ENCODE results near the gene ESYT1. TPM values are rescaled to one million over a fixed set of nuclear protein-coding genes. Genes with fewer than 3 reads are reported as not detected.

ESYT1 gene
- polyA plus RNA-seq, 1 donor (not counting 4 experiments of a cell fraction or from before 2014, with no cell fraction given) = 141 TPM

DNA sequence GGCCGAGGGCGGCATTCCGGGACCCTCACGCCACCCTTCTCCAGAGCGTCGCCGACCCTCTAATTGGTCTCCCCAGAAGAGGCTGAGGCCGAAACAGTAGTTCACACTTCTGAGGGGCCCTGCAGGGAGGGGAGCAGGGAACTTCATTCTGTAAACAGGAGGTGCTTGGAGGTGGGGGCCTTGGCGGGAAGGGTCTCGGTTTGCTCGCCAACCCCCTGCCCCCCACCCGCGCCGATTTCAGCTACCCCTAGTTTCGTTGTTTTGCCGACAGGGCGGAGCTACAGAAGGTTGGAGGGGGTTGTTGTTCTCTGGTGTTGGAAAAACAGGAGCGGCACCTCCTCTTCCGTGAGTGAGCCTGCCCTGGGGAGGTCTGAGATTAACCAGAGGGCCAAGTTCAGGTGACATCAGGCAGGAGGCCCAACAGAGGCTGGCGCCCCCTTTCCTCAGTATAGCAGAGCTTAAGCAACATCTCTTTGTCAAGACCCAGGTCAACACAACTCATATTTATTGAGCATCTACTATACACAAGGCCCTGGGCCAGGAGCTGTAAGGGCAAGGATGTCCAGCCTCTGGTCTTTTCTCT is 47.4 kb upstream of the ESYT1 start:
- Histone ChIP-seq H3K79me2 (ENCODE audit: control insufficient read depth, insufficient read depth, low read length) (no peaks in the 10 kb centered on the region), H3K4me3 (ENCODE audit: control insufficient read depth in 2 of 3, extremely low read depth in 1 of 3, insufficient read depth in 2 of 3, low read depth in 1 of 3, low read length in 3 of 3) (peak overlapping the region; percentile 72 to 79 (median 79)), H3K27me3 (ENCODE audit: control insufficient read depth, extremely low read depth, insufficient read depth, low read length) (no peaks in the 10 kb centered on the region), H3K4me1 (ENCODE audit: control insufficient read depth, extremely low read depth, insufficient read depth, low read length) (peaks cover 10% of the 10 kb centered on the region), H3K9me1 (ENCODE audit: control insufficient read depth, extremely low read depth, insufficient read depth, low read length) (no peaks in the 10 kb centered on the region), H3K27ac (ENCODE audit: control insufficient read depth, insufficient read depth, low read length) (peak overlapping the region; percentile 84), H2AFZ (ENCODE audit: control insufficient read depth, low read length) (peak overlapping the region; percentile 97), H3K36me3 (ENCODE audit: control insufficient read depth in 2 of 2, extremely low read depth in 1 of 2, insufficient read depth in 2 of 2, low read length in 2 of 2) (peaks cover 0 to 8% of the 10 kb centered on the region in 2 experiments), H3K4me2 (ENCODE audit: control insufficient read depth, extremely low read depth, insufficient read depth, low read depth, low read length) (peak overlapping the region; percentile 93), H4K20me1 (ENCODE audit: control insufficient read depth, extremely low read depth, insufficient read depth, low read length) (no peaks in the 10 kb centered on the region), H3K9me3 (ENCODE audit: control insufficient read depth, low read depth, low read length) (no peaks in the 10 kb centered on the region), H3K9ac (ENCODE audit: control insufficient read depth, extremely low read depth, insufficient read depth, low read length) (peak overlapping the region; percentile 83)
- no peak for FAIRE-seq
- dilution Hi-C loops (cut with MboI; ENCODE audit: extremely low pct_ligation_motif_present, low sequenced_read_pairs) = no loop called here
- DNase-seq (ENCODE audit: low read depth, low spot score) = peak; percentile 54
- TF ChIP-seq, protein P1, sequence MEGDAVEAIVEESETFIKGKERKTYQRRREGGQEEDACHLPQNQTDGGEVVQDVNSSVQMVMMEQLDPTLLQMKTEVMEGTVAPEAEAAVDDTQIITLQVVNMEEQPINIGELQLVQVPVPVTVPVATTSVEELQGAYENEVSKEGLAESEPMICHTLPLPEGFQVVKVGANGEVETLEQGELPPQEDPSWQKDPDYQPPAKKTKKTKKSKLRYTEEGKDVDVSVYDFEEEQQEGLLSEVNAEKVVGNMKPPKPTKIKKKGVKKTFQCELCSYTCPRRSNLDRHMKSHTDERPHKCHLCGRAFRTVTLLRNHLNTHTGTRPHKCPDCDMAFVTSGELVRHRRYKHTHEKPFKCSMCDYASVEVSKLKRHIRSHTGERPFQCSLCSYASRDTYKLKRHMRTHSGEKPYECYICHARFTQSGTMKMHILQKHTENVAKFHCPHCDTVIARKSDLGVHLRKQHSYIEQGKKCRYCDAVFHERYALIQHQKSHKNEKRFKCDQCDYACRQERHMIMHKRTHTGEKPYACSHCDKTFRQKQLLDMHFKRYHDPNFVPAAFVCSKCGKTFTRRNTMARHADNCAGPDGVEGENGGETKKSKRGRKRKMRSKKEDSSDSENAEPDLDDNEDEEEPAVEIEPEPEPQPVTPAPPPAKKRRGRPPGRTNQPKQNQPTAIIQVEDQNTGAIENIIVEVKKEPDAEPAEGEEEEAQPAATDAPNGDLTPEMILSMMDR (optimal IDR thresholded peaks at IDR 0.05 in 1 of 3, IDR thresholded peaks at IDR 0.05 in 1 of 3, conservative IDR thresholded peaks at IDR 0.05 in 1 of 3; ENCODE audit: extremely low read depth in 1 of 3, insufficient read depth in 2 of 3, low read length in 3 of 3) = no peak
- TF ChIP-seq EZH2 (IDR thresholded peaks at IDR 0.05; ENCODE audit: low read length) = no peak

DNA sequence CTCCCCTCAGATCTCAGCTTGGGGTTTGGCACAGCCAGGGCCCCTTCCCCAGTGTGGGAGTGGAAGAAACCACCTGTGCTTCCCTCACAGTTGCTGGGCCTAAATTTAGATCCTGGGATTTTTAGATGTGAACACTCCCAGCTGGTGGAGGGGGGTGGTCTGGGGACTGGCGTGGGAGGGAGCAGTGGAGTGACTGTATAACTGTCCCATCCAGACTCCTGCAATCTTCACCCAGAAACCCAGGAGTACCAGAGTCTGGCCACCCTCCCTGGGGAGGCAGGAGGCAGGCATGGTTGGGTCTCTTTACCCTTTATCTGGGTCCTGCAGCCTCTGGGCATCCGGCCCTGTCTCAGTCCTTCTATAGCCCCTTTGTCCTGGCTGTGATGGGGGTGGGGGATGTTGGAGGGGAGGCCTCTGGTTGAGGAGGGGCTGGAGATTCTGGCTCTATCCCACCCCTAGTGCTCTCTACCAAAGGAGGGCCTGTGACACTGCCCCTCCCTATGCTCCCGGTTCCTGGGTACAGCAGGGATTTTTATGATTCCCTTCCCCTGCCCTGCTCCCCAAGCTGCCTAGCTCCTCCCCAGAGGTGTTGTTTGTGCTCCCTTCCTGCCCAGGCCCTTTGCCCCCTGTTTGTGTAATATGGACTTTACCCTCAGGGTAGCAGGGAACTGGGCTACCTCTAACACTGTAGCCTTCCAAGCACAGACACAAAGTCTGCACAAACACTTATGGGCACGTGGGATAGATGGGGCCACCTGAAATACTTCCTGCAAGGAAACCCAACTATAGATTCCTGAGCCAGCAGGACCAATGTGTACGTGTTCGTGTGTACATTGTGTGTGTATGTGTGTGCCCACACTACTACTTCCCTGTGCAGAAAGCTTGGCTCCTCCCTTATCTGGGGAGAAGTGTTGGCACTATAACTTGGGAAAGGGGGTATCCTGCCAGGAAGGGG is 46.4 kb upstream of the ESYT1 start:
- no peak for TF ChIP-seq EZH2 (IDR thresholded peaks at IDR 0.05; ENCODE audit: low read length)
- TF ChIP-seq, protein P1 (optimal IDR thresholded peaks at IDR 0.05 in 1 of 3, IDR thresholded peaks at IDR 0.05 in 1 of 3, conservative IDR thresholded peaks at IDR 0.05 in 1 of 3; ENCODE audit: extremely low read depth in 1 of 3, insufficient read depth in 2 of 3, low read length in 3 of 3) = no peak
- no peak overlapping the region for H2AFZ ChIP-seq (ENCODE audit: control insufficient read depth, low read length)
- H3K36me3 ChIP-seq (ENCODE audit: control insufficient read depth in 2 of 2, extremely low read depth in 1 of 2, insufficient read depth in 2 of 2, low read length in 2 of 2) = peaks cover 0 to 8% of the 10 kb centered on the region in 2 experiments
- peaks cover 16% of the 10 kb centered on the region for H3K4me1 ChIP-seq (ENCODE audit: control insufficient read depth, extremely low read depth, insufficient read depth, low read length)
- H3K27me3 ChIP-seq (ENCODE audit: control insufficient read depth, extremely low read depth, insufficient read depth, low read length) = no peaks in the 10 kb centered on the region
- H3K4me3 ChIP-seq (ENCODE audit: control insufficient read depth in 2 of 3, extremely low read depth in 1 of 3, insufficient read depth in 2 of 3, low read depth in 1 of 3, low read length in 3 of 3) = peak overlapping the region in 2 of 3 experiments; percentile 72 to 79
- H3K9ac ChIP-seq (ENCODE audit: control insufficient read depth, extremely low read depth, insufficient read depth, low read length) = no peak overlapping the region
- H3K79me2 ChIP-seq (ENCODE audit: control insufficient read depth, insufficient read depth, low read length) = no peaks in the 10 kb centered on the region
- no peaks in the 10 kb centered on the region for H3K9me3 ChIP-seq (ENCODE audit: control insufficient read depth, low read depth, low read length)
- no peaks in the 10 kb centered on the region for H3K9me1 ChIP-seq (ENCODE audit: control insufficient read depth, extremely low read depth, insufficient read depth, low read length)
- H4K20me1 ChIP-seq (ENCODE audit: control insufficient read depth, extremely low read depth, insufficient read depth, low read length) = no peaks in the 10 kb centered on the region
- dilution Hi-C loops (cut with MboI; ENCODE audit: extremely low pct_ligation_motif_present, low sequenced_read_pairs) = no loop called here
- H3K4me2 ChIP-seq (ENCODE audit: control insufficient read depth, extremely low read depth, insufficient read depth, low read depth, low read length) = peak overlapping the region; percentile 93
- FAIRE-seq (no peak), DNase-seq (ENCODE audit: low read depth, low spot score) (no peak)
- no peak overlapping the region for H3K27ac ChIP-seq (ENCODE audit: control insufficient read depth, insufficient read depth, low read length)
